Peyer's patch (tissue), 4 donors: Measurements from ENCODE around the gene MTCL1. TPM values are rescaled to one million over a fixed set of nuclear protein-coding genes. Genes with fewer than 3 reads are reported as not detected.
A peak's percentile ranks its signal among the peaks of the same experiment; 100 is the strongest.

Experiments used
- DNase-seq, 3 donors: peaks; one replicate each; pipeline ENCODE4 v3.0.0-alpha.2; 2017 to 2019
- H3K27ac ChIP-seq, 4 donors: fragments of 200-600 bp; sonication (generic); one replicate each; pipeline ENCODE4 v1.5.1; 2016 to 2019
- H3K27me3 ChIP-seq, 2 donors: fragments of 200-600 bp; sonication (generic); one replicate each; pipeline ENCODE4 v1.5.1; 2019
- H3K36me3 ChIP-seq, 3 donors: fragments of 200-600 bp; sonication (generic); one replicate each; pipeline ENCODE4 v1.5.1; 2016 to 2019
- H3K4me1 ChIP-seq, 4 donors: fragments of 200-600 bp; sonication (generic); one replicate each; pipeline ENCODE4 v1.5.1; 2016 to 2019
- H3K4me3 ChIP-seq, 4 donors: fragments of 200-600 bp; sonication (generic); 1 replicate in 3 of 4; 2 replicates in 1 of 4; pipeline ENCODE4 v1.5.1; 2016 to 2019; ENCODE audit warnings: mild to moderate bottlenecking in 1 of 4
- H3K9me3 ChIP-seq, 4 donors: fragments of 200-600 bp; sonication (generic); one replicate each; pipeline ENCODE4 v1.5.1; 2016 to 2019; ENCODE audit warnings: mild to moderate bottlenecking in 1 of 4
- CTCF ChIP-seq, 6 experiments: fragments of 450-650 bp in 4 of 6; fragments of 200-600 bp in 2 of 6; sonication (generic) in 1 of 6; IDR thresholded peaks; one replicate each; pipeline ENCODE4 v1.5.1; 2017 to 2019; ENCODE audit warnings: antibody characterized with exemption in 6 of 6, mild to moderate bottlenecking in 3 of 6, moderate library complexity in 1 of 6
- POLR2A ChIP-seq, 2 donors: fragments of 450-650 bp; IDR thresholded peaks; one replicate each; pipeline ENCODE4 v1.5.1; 2017; ENCODE audit warnings: antibody characterized with exemption in 2 of 2, mild to moderate bottlenecking in 2 of 2, moderate library complexity in 2 of 2
- total RNA-seq, 4 donors: library from RNA; depleted of rRNA; stranded (reverse); fragments of >200 nt; gene quantifications; one replicate each; pipeline ENCODE4 v1.1.0, GENCODE V29; 2016

Gene MTCL1
- total RNA-seq, 4 donors from 2014 or later = 4.2 to 27.2 (median 6.3) TPM

- TF ChIP-seq POLR2A (IDR thresholded peaks at IDR 0.05) = no peak
- no peak for TF ChIP-seq CTCF (IDR thresholded peaks at IDR 0.05)
- no peak for DNase-seq
These were observed 42.1 kb downstream of the MTCL1 start for GRCh38 chr18:8747440-8747937.

GRCh38 chr18:8749492-8749891 lies 44.1 kb downstream of the MTCL1 start:
- Histone ChIP-seq H3K9me3 (no peaks in the 10 kb centered on the region), H3K27me3 (no peaks in the 10 kb centered on the region), H3K27ac (peak overlapping the region in 1 of 4 donors; percentile 65), H3K36me3 (no peaks in the 10 kb centered on the region), H3K4me1 (peaks cover 0 to 8% (median 0%) of the 10 kb centered on the region in 4 donors), H3K4me3 (no peak overlapping the region)
- no peak for DNase-seq
- TF ChIP-seq POLR2A (IDR thresholded peaks at IDR 0.05) (no peak), CTCF (IDR thresholded peaks at IDR 0.05) (no peak)

More at GRCh38 chr18:8747440-8747937, 42.1 kb downstream of the MTCL1 start:
- Histone ChIP-seq H3K27me3 (no peaks in the 10 kb centered on the region), H3K27ac (peak overlapping the region in 2 of 4 donors; percentile 28 to 43), H3K36me3 (no peaks in the 10 kb centered on the region), H3K9me3 (no peaks in the 10 kb centered on the region), H3K4me1 (peaks cover 0 to 8% (median 0%) of the 10 kb centered on the region in 4 donors), H3K4me3 (no peak overlapping the region)

- Histone ChIP-seq H3K4me1 (peaks cover 0 to 10% (median 4%) of the 10 kb centered on the region in 4 donors), H3K27me3 (no peaks in the 10 kb centered on the region), H3K9me3 (no peaks in the 10 kb centered on the region), H3K36me3 (no peaks in the 10 kb centered on the region), H3K27ac (peak overlapping the region in 2 of 4 donors; percentile 35 to 65), H3K4me3 (no peak overlapping the region)
- no peak for DNase-seq
- TF ChIP-seq CTCF (IDR thresholded peaks at IDR 0.05) = no peak
- TF ChIP-seq POLR2A (IDR thresholded peaks at IDR 0.05) = no peak
These were observed 45.6 kb downstream of the MTCL1 start for GRCh38 chr18:8750954-8751415.

GRCh38 chr18:8751692-8752091 lies 46.3 kb downstream of the MTCL1 start:
- Histone ChIP-seq H3K27me3 (no peaks in the 10 kb centered on the region), H3K4me3 (no peak overlapping the region), H3K9me3 (no peaks in the 10 kb centered on the region), H3K4me1 (peaks cover 0 to 10% (median 5%) of the 10 kb centered on the region in 4 donors), H3K27ac (peak overlapping the region in 2 of 4 donors; percentile 41 to 65), H3K36me3 (no peaks in the 10 kb centered on the region)
- no peak for DNase-seq
- TF ChIP-seq CTCF (IDR thresholded peaks at IDR 0.05) (no peak), POLR2A (IDR thresholded peaks at IDR 0.05) (no peak)

GRCh38 chr18:8752329-8752728 lies 47.0 kb downstream of the MTCL1 start:
- H3K4me1 ChIP-seq = peaks cover 0 to 11% (median 5%) of the 10 kb centered on the region in 4 donors
- no peaks in the 10 kb centered on the region for H3K36me3 ChIP-seq
- H3K9me3 ChIP-seq = no peaks in the 10 kb centered on the region
- no peaks in the 10 kb centered on the region for H3K27me3 ChIP-seq
- H3K27ac ChIP-seq = peak overlapping the region in 1 of 4 donors; percentile 65
- H3K4me3 ChIP-seq = no peak overlapping the region
- TF ChIP-seq POLR2A (IDR thresholded peaks at IDR 0.05) = no peak
- TF ChIP-seq CTCF (IDR thresholded peaks at IDR 0.05) = no peak
- no peak for DNase-seq
